ENCODE measurements around the gene SECISBP2. TPM values are rescaled to one million over a fixed set of nuclear protein-coding genes. Genes with fewer than 3 reads are reported as not detected.
"Not testable (repeated sequence)": the region's sequence is repeated elsewhere in the genome, so short reads cannot be mapped to it uniquely, and the experiment has no call there.

Gene SECISBP2
- total and polyA plus RNA-seq, 2 donors = 22.7 to 78.7 TPM

DNA sequence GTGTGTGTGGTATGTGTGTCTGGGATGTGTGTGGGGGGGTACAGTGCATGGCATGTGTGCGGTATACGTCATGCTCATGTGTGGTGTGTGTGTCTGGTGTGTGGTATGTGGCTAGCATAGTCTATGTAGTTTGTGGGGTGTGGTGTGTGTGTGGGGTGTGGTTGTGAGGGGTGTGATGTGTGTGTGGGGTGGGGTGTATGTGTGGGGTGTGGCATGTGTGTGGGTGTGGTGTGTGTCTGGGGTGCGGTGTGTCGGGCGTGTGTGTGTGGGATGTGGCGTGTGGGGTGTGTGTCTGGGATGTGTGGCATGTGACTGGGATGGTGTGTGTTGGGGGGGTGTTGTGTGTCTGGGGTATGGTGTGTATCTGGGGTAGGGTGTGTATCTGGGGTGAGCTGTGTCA is 52.3 kb downstream of the SECISBP2 start:
- 98% methylated on average over 6 of the region's 6 CpGs for WGBS
- DNase-seq (ENCODE audit: extremely low spot score) = no peak
- no peaks in the 10 kb centered on the region for H3K4me1 ChIP-seq (ENCODE audit: insufficient read depth)
- no peak overlapping the region for H3K4me3 ChIP-seq (ENCODE audit: low read depth, low read length)
- no peak overlapping the region for H3K27ac ChIP-seq (ENCODE audit: low read depth)
- H3K36me3 ChIP-seq (ENCODE audit: insufficient read depth) = no peaks in the 10 kb centered on the region

DNA sequence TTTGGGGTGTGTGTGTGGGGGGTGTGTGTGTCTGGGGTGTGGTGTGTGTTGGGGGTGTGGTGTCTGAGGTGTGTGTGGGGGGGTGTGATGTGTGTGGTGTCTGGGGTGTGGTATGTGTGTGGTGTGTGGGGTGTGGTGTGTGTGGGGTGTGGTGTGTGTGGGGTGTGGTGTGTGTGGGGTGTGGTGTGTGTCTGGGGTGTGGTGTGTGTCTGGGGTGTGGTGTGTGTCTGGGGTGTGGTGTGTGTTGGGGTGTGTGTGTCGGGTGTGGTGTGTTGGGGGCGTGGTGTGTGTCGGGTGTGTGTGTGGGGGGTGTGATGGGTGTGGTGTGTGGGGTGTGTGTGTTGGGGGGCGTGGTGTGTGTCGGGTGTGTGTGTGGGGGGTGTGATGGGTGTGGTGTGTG is 53.5 kb downstream of the SECISBP2 start:
- not testable (repeated sequence) for H3K4me3 ChIP-seq (ENCODE audit: low read depth, low read length); H3K36me3 ChIP-seq (ENCODE audit: insufficient read depth); H3K27ac ChIP-seq (ENCODE audit: low read depth); H3K4me1 ChIP-seq (ENCODE audit: insufficient read depth); DNase-seq (ENCODE audit: extremely low spot score)
- WGBS = 95% methylated on average over 5 of the region's 5 CpGs

DNA sequence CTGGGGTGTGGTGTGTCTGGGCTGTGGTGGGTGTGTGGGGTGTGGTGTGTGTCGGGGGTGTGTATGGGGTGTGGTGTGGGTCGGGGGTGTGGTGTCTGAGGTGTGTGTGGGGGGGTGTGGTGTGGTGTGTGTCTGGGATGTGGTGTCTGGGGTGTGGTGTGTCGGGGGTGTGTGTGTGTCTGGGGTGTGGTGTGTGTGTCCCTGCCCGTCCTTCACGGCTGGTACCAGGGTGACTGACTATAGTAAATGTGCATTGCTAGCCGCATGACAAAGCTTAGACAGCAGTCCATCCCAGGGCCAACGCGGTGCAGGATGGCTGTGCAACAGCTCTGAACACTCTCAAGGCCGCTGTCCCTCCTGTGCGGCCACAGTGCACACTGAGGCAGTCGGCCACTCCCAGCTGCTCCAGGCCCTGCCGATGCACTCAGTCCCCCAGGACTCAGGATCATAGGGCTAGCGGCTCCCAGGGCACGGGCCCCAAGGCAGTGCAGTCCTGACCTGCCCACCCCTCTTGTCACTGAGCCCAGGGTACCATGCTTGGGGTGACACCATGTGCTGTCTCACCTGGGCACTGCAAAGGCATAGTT is 54.0 kb downstream of the SECISBP2 start:
- Histone ChIP-seq H3K4me3 (ENCODE audit: low read depth, low read length) (no peak overlapping the region), H3K4me1 (ENCODE audit: insufficient read depth) (no peaks in the 10 kb centered on the region), H3K27ac (ENCODE audit: low read depth) (no peak overlapping the region), H3K36me3 (ENCODE audit: insufficient read depth) (no peaks in the 10 kb centered on the region)
- WGBS = 84% methylated on average over 14 of the region's 14 CpGs
- DNase-seq (ENCODE audit: extremely low spot score) = no peak

DNA sequence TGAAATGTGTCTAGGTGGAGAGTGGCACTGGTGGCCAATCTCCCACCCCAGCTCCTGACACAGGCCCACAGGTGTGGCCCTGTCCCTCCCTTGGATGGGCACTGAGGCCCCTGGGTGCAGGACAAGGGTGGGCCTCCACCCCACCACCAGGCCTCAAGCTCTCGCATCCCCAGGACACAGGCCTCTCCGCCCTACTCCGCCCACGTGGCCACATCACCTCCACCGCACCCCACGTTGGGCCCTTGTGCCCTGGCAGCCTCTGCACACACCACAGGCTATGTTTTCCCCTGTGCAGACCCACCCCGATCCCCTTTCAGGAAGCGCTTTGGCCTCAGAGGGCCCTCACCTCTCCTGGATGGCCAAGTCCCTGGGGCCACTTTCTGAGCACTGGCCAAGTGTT is 54.7 kb downstream of the SECISBP2 start:
- Histone ChIP-seq H3K36me3 (ENCODE audit: insufficient read depth) (no peaks in the 10 kb centered on the region), H3K4me3 (ENCODE audit: low read depth, low read length) (no peak overlapping the region), H3K27ac (ENCODE audit: low read depth) (no peak overlapping the region), H3K4me1 (ENCODE audit: insufficient read depth) (no peaks in the 10 kb centered on the region)
- no peak for DNase-seq (ENCODE audit: extremely low spot score)
- 93% methylated on average over 8 of the region's 8 CpGs for WGBS

DNA sequence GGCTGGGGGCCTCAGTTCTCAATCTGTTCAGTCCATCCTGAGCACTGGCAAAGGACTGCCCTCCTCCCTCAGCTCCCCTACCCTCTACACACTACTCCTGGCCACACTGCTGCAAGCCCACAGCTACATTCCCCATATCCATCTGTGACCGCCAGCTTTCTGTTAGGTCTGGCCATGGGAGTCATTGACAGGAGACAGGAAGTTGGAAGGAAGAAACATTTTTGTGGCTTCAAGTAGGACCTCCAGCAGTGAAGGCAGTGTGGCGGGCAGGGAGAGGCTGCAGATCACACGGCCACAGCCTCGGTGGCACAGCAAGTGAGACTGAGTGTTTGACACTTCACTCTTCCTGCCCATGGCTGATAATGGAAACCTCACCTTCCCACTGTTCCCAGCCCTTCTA is 55.9 kb downstream of the SECISBP2 start:
- DNase-seq (ENCODE audit: extremely low spot score) = no peak
- 81% methylated on average over 4 of the region's 4 CpGs for WGBS
- no peaks in the 10 kb centered on the region for H3K36me3 ChIP-seq (ENCODE audit: insufficient read depth)
- H3K4me1 ChIP-seq (ENCODE audit: insufficient read depth) = no peaks in the 10 kb centered on the region
- H3K27ac ChIP-seq (ENCODE audit: low read depth) = no peak overlapping the region
- H3K4me3 ChIP-seq (ENCODE audit: low read depth, low read length) = no peak overlapping the region

DNA sequence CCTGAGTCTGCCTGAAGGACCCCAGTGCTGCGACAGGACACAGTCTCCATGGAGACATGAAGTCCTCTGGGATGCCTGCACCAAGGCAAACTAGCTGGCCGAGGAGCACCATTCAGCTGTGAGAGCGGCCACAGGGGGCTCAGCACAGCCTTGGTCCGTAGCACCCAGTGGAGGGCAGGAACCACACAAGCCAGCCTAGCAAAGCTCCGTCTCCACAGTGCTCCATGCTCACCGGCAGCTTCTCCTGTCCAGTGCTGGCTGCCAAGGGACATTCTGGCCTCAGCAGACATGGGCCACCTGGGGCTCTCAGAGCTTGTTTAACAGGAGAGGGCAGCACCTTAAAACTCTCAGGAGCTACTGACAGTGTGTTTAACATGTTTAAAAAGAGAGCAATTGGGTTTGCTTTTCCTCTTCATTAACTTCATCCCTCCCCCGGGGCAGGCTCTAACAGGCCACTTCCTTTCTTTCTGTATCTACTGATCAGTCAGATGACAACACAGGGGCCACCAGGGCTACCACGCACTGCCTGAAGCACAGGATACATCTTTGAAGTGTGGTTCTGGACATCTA is 57.0 kb downstream of the SECISBP2 start:
- WGBS = 40% methylated on average over 8 of the region's 8 CpGs
- DNase-seq (ENCODE audit: extremely low spot score) = peak; percentile 18
- Histone ChIP-seq H3K27ac (ENCODE audit: low read depth) (no peak overlapping the region), H3K4me3 (ENCODE audit: low read depth, low read length) (no peak overlapping the region), H3K4me1 (ENCODE audit: insufficient read depth) (no peaks in the 10 kb centered on the region), H3K36me3 (ENCODE audit: insufficient read depth) (no peaks in the 10 kb centered on the region)

DNA sequence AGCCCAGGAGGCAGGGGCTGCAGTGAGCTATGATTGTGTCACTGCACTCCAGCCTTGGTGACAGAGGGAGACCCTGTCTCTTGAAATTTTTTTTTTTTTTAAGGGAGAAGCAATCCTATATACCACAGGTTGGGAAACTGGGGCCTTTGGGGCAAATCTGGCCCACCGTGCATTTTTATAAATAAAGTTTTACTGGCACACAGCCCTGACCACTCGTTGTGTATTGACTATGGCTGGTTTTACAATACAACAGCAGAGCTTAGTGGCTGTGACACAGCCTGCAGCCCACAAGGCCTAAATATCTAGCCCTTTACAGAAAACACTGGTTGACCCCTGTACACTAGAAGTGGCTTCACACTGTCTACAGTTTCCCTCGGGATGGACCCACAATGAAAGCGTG is 58.0 kb downstream of the SECISBP2 start:
- DNase-seq (ENCODE audit: extremely low spot score) = no peak
- Histone ChIP-seq H3K27ac (ENCODE audit: low read depth) (peak overlapping the region; percentile 57), H3K36me3 (ENCODE audit: insufficient read depth) (peaks cover 2% of the 10 kb centered on the region), H3K4me1 (ENCODE audit: insufficient read depth) (no peaks in the 10 kb centered on the region), H3K4me3 (ENCODE audit: low read depth, low read length) (no peak overlapping the region)
- 82% methylated on average over 4 of the region's 4 CpGs for WGBS

DNA sequence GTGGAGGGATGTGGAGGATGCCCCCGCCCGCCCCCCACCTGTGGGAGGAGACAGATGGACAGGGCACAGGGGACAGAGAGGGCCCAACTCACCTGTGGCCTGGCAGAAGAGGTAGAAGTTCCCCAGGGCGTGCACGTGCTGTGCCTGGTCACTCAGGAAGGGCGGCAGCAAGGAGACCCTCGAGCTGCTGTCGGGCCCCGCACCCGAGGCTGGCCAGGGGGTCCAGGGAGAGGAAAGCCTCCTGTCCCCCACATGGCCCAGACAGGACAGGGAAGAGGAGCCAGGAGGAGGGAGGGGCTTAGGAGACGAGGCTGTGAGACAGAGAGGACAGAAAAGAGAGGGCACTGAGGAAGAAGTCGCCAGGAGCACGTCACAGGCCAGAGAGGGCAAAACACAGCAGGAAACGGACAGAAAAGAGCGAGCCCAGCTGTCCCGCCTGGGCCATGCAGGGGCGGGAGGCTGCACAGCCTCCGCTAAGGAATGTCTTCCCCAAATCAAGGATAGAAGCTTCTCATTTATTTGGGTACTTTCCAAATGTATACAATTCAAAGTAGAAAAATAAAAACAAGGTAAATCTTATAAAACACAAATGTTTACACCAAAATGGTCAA is 58.5 kb downstream of the SECISBP2 start:
- H3K27ac ChIP-seq (ENCODE audit: low read depth) = peak overlapping the region; percentile 57
- DNase-seq (ENCODE audit: extremely low spot score) = no peak
- H3K4me1 ChIP-seq (ENCODE audit: insufficient read depth) = no peaks in the 10 kb centered on the region
- H3K36me3 ChIP-seq (ENCODE audit: insufficient read depth) = peaks cover 2% of the 10 kb centered on the region
- 70% methylated on average over 17 of the region's 17 CpGs for WGBS
- H3K4me3 ChIP-seq (ENCODE audit: low read depth, low read length) = no peak overlapping the region

DNA sequence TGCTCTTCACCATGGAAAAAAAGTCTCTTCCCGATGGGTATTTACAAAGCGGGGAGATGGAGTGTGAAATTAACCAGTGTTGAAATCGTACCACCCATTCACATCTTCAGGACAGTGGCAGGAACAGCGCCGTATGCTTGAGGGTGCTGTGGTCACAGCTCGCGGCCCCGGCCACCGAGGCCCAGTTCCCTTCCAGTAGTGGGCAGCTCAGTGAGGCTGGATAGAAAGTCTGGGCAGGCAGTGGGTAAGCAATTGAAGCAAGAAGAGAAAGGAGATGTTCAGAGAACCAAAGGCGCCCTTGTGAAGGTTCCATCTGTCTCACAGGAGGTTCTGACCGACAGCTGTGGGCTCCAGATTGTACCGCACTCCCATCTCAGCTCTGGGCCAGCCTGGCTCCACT is 59.1 kb downstream of the SECISBP2 start:
- 77% methylated on average over 12 of the region's 12 CpGs for WGBS
- no peak for DNase-seq (ENCODE audit: extremely low spot score)

DNA sequence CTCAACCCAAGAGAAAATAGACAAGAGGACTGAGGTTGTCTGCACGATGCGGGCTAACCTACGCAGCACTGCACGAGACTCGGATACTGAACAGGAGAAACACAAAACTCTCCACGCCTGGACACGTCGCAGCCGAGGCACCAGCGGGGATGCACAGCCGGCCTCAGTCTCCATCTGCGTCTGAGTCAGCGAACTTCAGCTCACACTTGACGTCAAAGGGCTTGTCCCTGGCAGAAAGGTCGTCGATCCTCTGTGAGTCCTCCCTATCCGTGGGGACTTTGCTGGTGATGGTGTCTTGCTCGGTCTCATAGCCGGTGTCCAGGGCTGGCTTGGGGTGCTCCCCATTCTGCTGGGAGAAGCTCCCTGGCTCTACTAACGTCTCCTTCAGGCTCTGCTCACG is 60.2 kb downstream of the SECISBP2 start:
- WGBS = 92% methylated on average over 21 of the region's 21 CpGs
- Histone ChIP-seq H3K36me3 (ENCODE audit: insufficient read depth) (peaks cover 2% of the 10 kb centered on the region), H3K4me3 (ENCODE audit: low read depth, low read length) (no peak overlapping the region), H3K4me1 (ENCODE audit: insufficient read depth) (no peaks in the 10 kb centered on the region), H3K27ac (ENCODE audit: low read depth) (no peak overlapping the region)
- DNase-seq (ENCODE audit: extremely low spot score) = no peak

More for the DNA sequence above, 59.1 kb downstream of the SECISBP2 start:
- Histone ChIP-seq H3K27ac (ENCODE audit: low read depth) (no peak overlapping the region), H3K4me3 (ENCODE audit: low read depth, low read length) (no peak overlapping the region), H3K4me1 (ENCODE audit: insufficient read depth) (no peaks in the 10 kb centered on the region), H3K36me3 (ENCODE audit: insufficient read depth) (peaks cover 2% of the 10 kb centered on the region)

DNA sequence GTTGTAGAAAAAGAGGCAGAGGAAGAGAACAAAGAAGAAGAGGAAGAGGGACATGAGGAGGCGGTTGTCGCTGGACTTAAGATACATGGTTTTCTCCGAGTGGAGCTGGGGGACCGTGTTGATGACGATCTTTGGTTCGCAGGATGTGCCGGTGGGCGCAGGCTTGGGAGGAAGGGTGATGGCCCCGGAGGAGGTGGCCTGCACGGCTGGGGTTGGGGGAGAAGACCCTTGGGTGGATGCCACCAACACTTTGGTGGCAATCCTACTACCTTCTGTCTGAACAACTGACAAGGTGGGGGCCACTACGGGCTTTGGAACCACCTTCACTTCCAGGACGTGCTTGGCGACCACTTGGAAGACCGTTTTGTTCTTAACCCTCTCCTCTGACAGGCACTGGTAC is 60.7 kb downstream of the SECISBP2 start:
- no peak overlapping the region for H3K27ac ChIP-seq (ENCODE audit: low read depth)
- H3K4me3 ChIP-seq (ENCODE audit: low read depth, low read length) = no peak overlapping the region
- DNase-seq (ENCODE audit: extremely low spot score) = no peak
- 95% methylated on average over 14 of the region's 14 CpGs for WGBS
- no peaks in the 10 kb centered on the region for H3K4me1 ChIP-seq (ENCODE audit: insufficient read depth)
- H3K36me3 ChIP-seq (ENCODE audit: insufficient read depth) = peaks cover 2% of the 10 kb centered on the region

DNA sequence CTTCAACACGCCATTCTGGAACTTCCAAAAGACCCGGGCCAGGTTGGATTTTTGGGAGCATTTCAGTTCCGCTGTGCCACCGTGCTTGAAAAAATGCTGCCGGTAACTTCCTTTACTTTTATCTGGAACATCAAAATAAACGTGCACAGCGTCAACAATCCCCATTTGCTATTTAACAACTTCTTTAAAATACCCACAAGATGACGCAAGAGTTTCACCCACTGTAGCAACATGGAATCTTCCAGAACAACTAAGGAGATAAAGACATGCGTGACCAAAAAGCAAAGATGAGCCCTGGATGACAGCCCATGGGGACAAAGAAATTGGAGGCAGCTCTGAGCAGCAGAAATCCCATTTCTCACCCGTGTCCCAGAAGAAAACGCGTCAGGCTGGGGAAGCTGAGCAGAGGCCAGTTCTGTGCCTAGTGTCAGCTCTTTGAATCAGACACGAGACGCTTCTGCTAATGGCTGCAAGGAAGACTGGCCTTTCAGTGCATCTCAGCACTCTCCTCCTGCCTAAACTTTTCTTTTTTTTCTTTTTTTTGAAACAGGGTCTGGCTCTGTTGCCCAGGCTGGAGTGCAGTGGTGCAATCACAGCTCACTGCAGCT is 61.3 kb downstream of the SECISBP2 start:
- WGBS = 78% methylated on average over 14 of the region's 14 CpGs

DNA sequence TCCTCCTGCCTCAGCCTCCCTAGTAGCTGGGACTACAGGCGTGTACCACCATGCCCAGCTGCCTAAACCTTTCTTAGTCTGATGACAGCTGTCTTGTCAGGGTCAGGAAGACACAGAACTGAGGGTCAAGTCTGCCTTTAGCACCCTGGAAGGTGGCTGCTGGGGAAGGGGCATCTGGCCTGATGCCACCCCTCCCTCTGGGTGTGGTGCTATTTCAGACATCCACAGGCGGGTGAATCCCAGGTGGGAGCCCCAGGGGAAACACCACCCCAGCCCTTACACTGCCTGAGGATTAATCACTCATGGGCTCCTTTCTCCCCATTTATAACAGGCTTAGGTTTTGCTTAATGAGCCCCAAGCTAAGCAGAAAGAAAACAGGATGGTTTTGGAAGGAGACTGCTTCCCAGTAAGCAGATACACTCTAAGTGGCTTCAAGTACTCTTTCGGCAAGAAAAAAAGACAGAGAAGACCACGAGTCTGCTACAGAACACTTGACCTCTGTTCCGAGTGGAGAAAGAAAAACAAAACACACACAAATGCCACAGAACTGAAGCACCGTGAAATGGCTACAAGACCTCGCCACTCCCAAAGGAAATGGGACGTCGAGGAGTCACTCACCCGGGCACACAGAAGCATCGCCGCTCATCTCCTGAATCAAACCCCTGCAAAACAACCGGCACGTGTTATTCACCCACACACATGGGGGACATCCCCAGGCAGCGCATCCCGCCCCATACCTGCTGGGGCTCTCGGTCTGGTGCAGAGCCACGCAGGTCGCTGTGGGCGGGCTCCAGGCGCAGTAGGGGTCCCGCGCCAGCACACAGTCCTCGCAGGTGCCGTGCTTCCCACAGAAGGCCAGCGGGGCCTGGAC is 62.4 kb downstream of the SECISBP2 start:
- H3K4me3 ChIP-seq (ENCODE audit: low read depth, low read length) = no peak overlapping the region
- no peaks in the 10 kb centered on the region for H3K4me1 ChIP-seq (ENCODE audit: insufficient read depth)
- WGBS = 94% methylated on average over 26 of the region's 26 CpGs
- H3K27ac ChIP-seq (ENCODE audit: low read depth) = no peak overlapping the region
- peaks cover 2% of the 10 kb centered on the region for H3K36me3 ChIP-seq (ENCODE audit: insufficient read depth)
- no peak for DNase-seq (ENCODE audit: extremely low spot score)

More for the DNA sequence above, 61.3 kb downstream of the SECISBP2 start:
- H3K36me3 ChIP-seq (ENCODE audit: insufficient read depth) = peaks cover 2% of the 10 kb centered on the region
- no peak for DNase-seq (ENCODE audit: extremely low spot score)
- no peak overlapping the region for H3K4me3 ChIP-seq (ENCODE audit: low read depth, low read length)
- no peak overlapping the region for H3K27ac ChIP-seq (ENCODE audit: low read depth)
- no peaks in the 10 kb centered on the region for H3K4me1 ChIP-seq (ENCODE audit: insufficient read depth)
